CD14-positive monocyte (primary cell): Measurements from ENCODE around the gene TMEM184C. TPM values are rescaled to one million over a fixed set of nuclear protein-coding genes. Genes with fewer than 3 reads are reported as not detected.

Source experiments
- DNase-seq, 3 donors: peaks; one replicate each; pipeline ENCODE4 v3.0.0-alpha.2; 2011 to 2022
- H2AFZ ChIP-seq: 2 replicates; pipeline ENCODE4 v1.6.0; 2012; ENCODE audit warnings: mild to moderate bottlenecking, low read depth, low read length, inconsistent platforms; ENCODE audit not compliant: insufficient read depth, poor library complexity, severe bottlenecking
- H3K27ac ChIP-seq, 2 donors: 1 replicate in 1 of 2; 2 replicates in 1 of 2; pipeline ENCODE4 v1.5.1; 2012 to 2013; ENCODE audit warnings: low read length in 2 of 2, control low read depth in 1 of 2, inconsistent platforms in 1 of 2, low read depth in 1 of 2, mild to moderate bottlenecking in 1 of 2
- H3K27me3 ChIP-seq, 2 donors: one replicate each; pipeline versions ENCODE4 v1.6.0 to v1.6.1; 2011 to 2013; ENCODE audit warnings: low read length in 2 of 2; ENCODE audit not compliant: control insufficient read depth in 2 of 2, insufficient read depth in 2 of 2
- H3K36me3 ChIP-seq, 2 donors: replicated peaks in 1 of 2; 1 replicate in 1 of 2; 2 replicates in 1 of 2; pipeline versions ENCODE4 v1.5.1 to v1.6.1; 2012 to 2013; ENCODE audit warnings: low read length in 2 of 2, control low read depth in 1 of 2, inconsistent platforms in 1 of 2, mild to moderate bottlenecking in 1 of 2; ENCODE audit not compliant: insufficient read depth in 2 of 2, control insufficient read depth in 1 of 2
- H3K4me1 ChIP-seq, 2 donors: 1 replicate in 1 of 2; 2 replicates in 1 of 2; pipeline versions ENCODE4 v1.5.1 to v1.6.1; 2012 to 2013; ENCODE audit warnings: low read length in 2 of 2, control low read depth in 1 of 2, inconsistent platforms in 1 of 2, mild to moderate bottlenecking in 1 of 2, moderate library complexity in 1 of 2; ENCODE audit not compliant: insufficient read depth in 2 of 2, control insufficient read depth in 1 of 2
- H3K4me2 ChIP-seq: replicated peaks from 2 replicates; pipeline ENCODE3; 2012; ENCODE audit warnings: low read length, moderate library complexity, mild to moderate bottlenecking; ENCODE audit not compliant: poor library complexity, severe bottlenecking; ENCODE audit errors: extremely low read depth
- H3K4me3 ChIP-seq, 3 experiments: fragments of 200-600 bp in 1 of 3; sonication (generic) in 1 of 3; replicated peaks in 1 of 3; 1 replicate in 2 of 3; 2 replicates in 1 of 3; pipeline ENCODE4 v1.5.1; 2011 to 2013; ENCODE audit warnings: low read length in 3 of 3, mild to moderate bottlenecking in 3 of 3, control low read depth in 2 of 3, low read depth in 2 of 3, inconsistent platforms in 1 of 3, moderate library complexity in 1 of 3
- H3K79me2 ChIP-seq: 2 replicates; pipeline ENCODE4 v1.6.0; 2012; ENCODE audit warnings: mild to moderate bottlenecking, control low read depth, inconsistent platforms, low read length, moderate library complexity; ENCODE audit not compliant: insufficient read depth
- H3K9ac ChIP-seq: 2 replicates; pipeline ENCODE4 v1.6.0; 2017; ENCODE audit warnings: low read length, mild to moderate bottlenecking; ENCODE audit not compliant: insufficient read depth, poor library complexity, severe bottlenecking
- H3K9me3 ChIP-seq, 2 donors: replicated peaks in 1 of 2; 1 replicate in 1 of 2; 2 replicates in 1 of 2; pipeline versions ENCODE4 v1.5.1 to v1.6.1; 2012 to 2013; ENCODE audit warnings: low read length in 2 of 2, control low read depth in 1 of 2; ENCODE audit not compliant: control insufficient read depth in 1 of 2, insufficient read depth in 1 of 2
- H4K20me1 ChIP-seq: 2 replicates; pipeline ENCODE4 v1.6.0; 2012; ENCODE audit warnings: mild to moderate bottlenecking, low read length, control low read depth, moderate library complexity; ENCODE audit not compliant: insufficient read depth
- H3K27ac Mint-ChIP-seq, 7 donors: one replicate each; pipeline ENCODE4 v1.8.0; 2020; ENCODE audit warnings: mild to moderate bottlenecking in 7 of 7, mixed read lengths in 7 of 7, moderate library complexity in 6 of 7, inconsistent platforms in 2 of 7
- H3K27me3 Mint-ChIP-seq, 3 donors: one replicate each; pipeline ENCODE4 v1.8.0; 2021 to 2022; ENCODE audit warnings: low read depth in 3 of 3, mild to moderate bottlenecking in 3 of 3, mixed read lengths in 3 of 3, moderate library complexity in 3 of 3, inconsistent platforms in 1 of 3
- H3K36me3 Mint-ChIP-seq, 2 donors: one replicate each; pipeline ENCODE4 v1.8.0; 2020; ENCODE audit warnings: mixed read lengths in 2 of 2, inconsistent platforms in 1 of 2, mild to moderate bottlenecking in 1 of 2
- H3K4me1 Mint-ChIP-seq: one replicate; pipeline ENCODE4 v1.8.0; 2020; ENCODE audit warnings: mild to moderate bottlenecking, mixed read lengths
- H3K4me3 Mint-ChIP-seq, 2 donors: one replicate each; pipeline ENCODE4 v1.8.0; 2020; ENCODE audit warnings: mild to moderate bottlenecking in 2 of 2, mixed read lengths in 2 of 2, moderate library complexity in 1 of 2
- H3K9me3 Mint-ChIP-seq, 7 donors: one replicate each; pipeline ENCODE4 v1.8.0; 2020 to 2022; ENCODE audit warnings: mixed read lengths in 7 of 7, mild to moderate bottlenecking in 6 of 7, moderate library complexity in 6 of 7, inconsistent platforms in 2 of 7
- CTCF ChIP-seq: fragments of 200-600 bp; IDR thresholded peaks from one replicate; pipeline ENCODE4 v1.8.0; 2022; ENCODE audit warnings: antibody characterized with exemption, mild to moderate bottlenecking
- WGBS: methylation state at CpG from one replicate; pipeline ENCODE4 v1.1.5; 2013; ENCODE audit warnings: missing lambda C conversion rate; ENCODE audit not compliant: insufficient coverage; 5-methylcytosine and 5-hydroxymethylcytosine counted together
- intact Hi-C, 2 donors: fragments of 100-400 bp; cut with micrococcal nuclease; formaldehyde crosslinking; loops; one replicate each; pipeline versions ENCODE4 v1.15.0 to v1.15.1; 2023
- polyA plus RNA-seq, 3 donors: library from polyadenylated mRNA; depleted of rRNA in 1 of 3; unstranded in 2 of 3; stranded (reverse) in 1 of 3; fragments of 300-500 nt in 2 of 3; fragments of >200 nt in 1 of 3; fragmentation: Illumina TruSeq in 2 of 3; gene quantifications; 1 replicate in 2 of 3; 2 replicates in 1 of 3; pipeline ENCODE4 v1.2.3, GENCODE V29; 2012 to 2021

TMEM184C gene
- polyA plus RNA-seq, 3 donors = 7.5 to 36.4 (median 20.7) TPM

- peaks cover 46 to 87% of the 10 kb centered on the region in 2 donors for H3K36me3 ChIP-seq
- peaks cover 2% of the 10 kb centered on the region for H3K79me2 ChIP-seq
- Mint-ChIP-seq H3K27me3 (no peaks in the 10 kb centered on the region), H3K27ac (peak overlapping the region in 1 of 7 donors; percentile 10), H3K4me1 (no peaks in the 10 kb centered on the region), H3K9me3 (no peaks in the 10 kb centered on the region), H3K36me3 (peaks cover 63 to 79% of the 10 kb centered on the region in 2 donors), H3K4me3 (no peak overlapping the region)
- H3K27me3 ChIP-seq = no peaks in the 10 kb centered on the region
- no peak for DNase-seq
- H4K20me1 ChIP-seq = no peaks in the 10 kb centered on the region
- H2AFZ ChIP-seq = no peak overlapping the region
- no peak overlapping the region for H3K9ac ChIP-seq
- no peaks in the 10 kb centered on the region for H3K4me1 ChIP-seq
- H3K9me3 ChIP-seq = no peaks in the 10 kb centered on the region
- intact Hi-C loops = no loop called here
- H3K4me2 ChIP-seq = no peak overlapping the region
- no peak for TF ChIP-seq CTCF
- H3K4me3 ChIP-seq = no peak overlapping the region
- H3K27ac ChIP-seq = no peak overlapping the region
Observed at GRCh38 chr4:147639388-147639787, 22.2 kb downstream of the TMEM184C start.

- H3K9me3 Mint-ChIP-seq = no peaks in the 10 kb centered on the region
- Histone ChIP-seq H3K9ac (no peak overlapping the region), H3K79me2 (peaks cover 4% of the 10 kb centered on the region), H3K27ac (no peak overlapping the region), H3K4me1 (no peaks in the 10 kb centered on the region), H3K4me2 (no peak overlapping the region), H3K27me3 (no peaks in the 10 kb centered on the region), H3K36me3 (peaks cover 36 to 84% of the 10 kb centered on the region in 2 donors), H3K9me3 (no peaks in the 10 kb centered on the region), H2AFZ (no peak overlapping the region), H4K20me1 (no peaks in the 10 kb centered on the region), H3K4me3 (no peak overlapping the region)
- no peak for TF ChIP-seq CTCF
- H3K4me1 Mint-ChIP-seq = no peaks in the 10 kb centered on the region
- WGBS = 100% methylated on average over 1 of the region's 1 CpG
- H3K4me3 Mint-ChIP-seq = no peak overlapping the region
- DNase-seq = no peak
- H3K27me3 Mint-ChIP-seq = no peaks in the 10 kb centered on the region
- peaks cover 56 to 72% of the 10 kb centered on the region in 2 donors for H3K36me3 Mint-ChIP-seq
- no peak overlapping the region for H3K27ac Mint-ChIP-seq
- intact Hi-C loops = no loop called here
Observed at GRCh38 chr4:147640331-147640730, 23.1 kb downstream of the TMEM184C start.
